T-helper 9 cell (primary cell): ENCODE results near the gene CCDC146.
"Not testable (repeated sequence)": the region's sequence is repeated elsewhere in the genome, so short reads cannot be mapped to it uniquely, and the experiment has no call there.

Source experiments
- DNase-seq: peaks from one replicate; pipeline ENCODE4 v3.0.0-alpha.2; 2020

CCDC146 gene

GRCh38 chr7:77152232-77152631 lies 29.8 kb downstream of the CCDC146 start:
- not testable (repeated sequence) for DNase-seq

- not testable (repeated sequence) for DNase-seq
Measured at GRCh38 chr7:77154917-77155464, 32.6 kb downstream of the CCDC146 start.

- DNase-seq, result not testable (repeated sequence)
Measured at GRCh38 chr7:77155601-77156377, 33.4 kb downstream of the CCDC146 start.

- not testable (repeated sequence) for DNase-seq
Measured at GRCh38 chr7:77157034-77157433, 34.6 kb downstream of the CCDC146 start.

- no peak for DNase-seq
Measured at GRCh38 chr7:77157446-77157845, 35.0 kb downstream of the CCDC146 start.

GRCh38 chr7:77171073-77171472 lies 48.7 kb downstream of the CCDC146 start:
- DNase-seq, result not testable (repeated sequence)

GRCh38 chr7:77172437-77173172 lies 50.2 kb downstream of the CCDC146 start:
- not testable (repeated sequence) for DNase-seq

- DNase-seq, result not testable (repeated sequence)
Measured at GRCh38 chr7:77174418-77174817, 52.0 kb downstream of the CCDC146 start.

- not testable (repeated sequence) for DNase-seq
Measured at GRCh38 chr7:77175274-77175800, 52.9 kb downstream of the CCDC146 start.

- DNase-seq, result not testable (repeated sequence)
Measured at GRCh38 chr7:77177321-77177904, 55.0 kb downstream of the CCDC146 start.

GRCh38 chr7:77178024-77178423 lies 55.6 kb downstream of the CCDC146 start:
- not testable (repeated sequence) for DNase-seq

- DNase-seq, result no peak
Measured at GRCh38 chr7:77181015-77181595, 58.7 kb downstream of the CCDC146 start.

GRCh38 chr7:77181734-77182133 lies 59.3 kb downstream of the CCDC146 start:
- no peak for DNase-seq

- no peak for DNase-seq
Measured at GRCh38 chr7:77182261-77182660, 59.8 kb downstream of the CCDC146 start.

- DNase-seq, result no peak
Measured at GRCh38 chr7:77184463-77184862, 62.0 kb downstream of the CCDC146 start.

GRCh38 chr7:77184990-77185389 lies 62.6 kb downstream of the CCDC146 start:
- DNase-seq, result no peak

- DNase-seq, result no peak
Measured at GRCh38 chr7:77185866-77186265, 63.5 kb downstream of the CCDC146 start.

GRCh38 chr7:77188731-77189437 lies 66.5 kb downstream of the CCDC146 start:
- DNase-seq, result no peak

GRCh38 chr7:77197141-77197540 lies 74.7 kb downstream of the CCDC146 start:
- no peak for DNase-seq

GRCh38 chr7:77199013-77199966 lies 76.9 kb downstream of the CCDC146 start, which contains the start of gene FGL2:
Gene FGL2, minus strand, starts transcription at chr7:77199819. Its CDS starts 26 bp downstream, at chr7:77199793.
- DNase-seq, result peak; percentile 18

- no peak for DNase-seq
Measured at GRCh38 chr7:77200542-77200941, 78.1 kb downstream of the CCDC146 start.
